Measurements from ENCODE around the gene INTS1.

INTS1 gene
- total RNA-seq = 171 to 202 (median 192) reads per million in 3 donors

GRCh38 chr7:1503816-1504775 is at the start of gene INTS1:
TSS of gene INTS1 (minus strand) at chr7:1504389. CDS start at chr7:1503960, 429 bp downstream.
- Histone ChIP-seq H3K4me3 (ENCODE audit: insufficient read depth, low read depth, low read length, poor library complexity, severe bottlenecking) (peak within 1 kb of the TSS; percentile 100), H3K27ac (ENCODE audit: insufficient read depth, low read length, poor library complexity, severe bottlenecking) (peak within 1 kb of the TSS; percentile 70), H3K4me1 (ENCODE audit: control insufficient read depth, insufficient read depth, low read length, poor library complexity, severe bottlenecking) (peaks cover 17% of the 10 kb centered on the region), H3K36me3 (ENCODE audit: control insufficient read depth, insufficient read depth, low read length) (peaks cover 25% of the 10 kb centered on the region), H3K9me3 (ENCODE audit: control insufficient read depth, low read length) (no peaks in the 10 kb centered on the region), H3K27me3 (replicated peaks; ENCODE audit: control insufficient read depth, insufficient read depth, low read length, poor library complexity, severe bottlenecking) (no peaks in the 10 kb centered on the region)
- DNase-seq = peak; percentile 80 to 86 (median 82)

- Histone ChIP-seq H3K9me3 (ENCODE audit: control insufficient read depth, low read length) (no peaks in the 10 kb centered on the region), H3K4me3 (ENCODE audit: insufficient read depth, low read depth, low read length, poor library complexity, severe bottlenecking) (no peak overlapping the region), H3K4me1 (ENCODE audit: control insufficient read depth, insufficient read depth, low read length, poor library complexity, severe bottlenecking) (no peaks in the 10 kb centered on the region), H3K36me3 (ENCODE audit: control insufficient read depth, insufficient read depth, low read length) (no peaks in the 10 kb centered on the region), H3K27me3 (replicated peaks; ENCODE audit: control insufficient read depth, insufficient read depth, low read length, poor library complexity, severe bottlenecking) (no peaks in the 10 kb centered on the region), H3K27ac (ENCODE audit: insufficient read depth, low read length, poor library complexity, severe bottlenecking) (no peak overlapping the region)
- no peak for DNase-seq
Observed at GRCh38 chr7:1553512-1554210, 49.5 kb upstream of the INTS1 start.

- no peaks in the 10 kb centered on the region for H3K27me3 ChIP-seq (replicated peaks; ENCODE audit: control insufficient read depth, insufficient read depth, low read length, poor library complexity, severe bottlenecking)
- no peaks in the 10 kb centered on the region for H3K36me3 ChIP-seq (ENCODE audit: control insufficient read depth, insufficient read depth, low read length)
- no peaks in the 10 kb centered on the region for H3K4me1 ChIP-seq (ENCODE audit: control insufficient read depth, insufficient read depth, low read length, poor library complexity, severe bottlenecking)
- no peak overlapping the region for H3K27ac ChIP-seq (ENCODE audit: insufficient read depth, low read length, poor library complexity, severe bottlenecking)
- no peaks in the 10 kb centered on the region for H3K9me3 ChIP-seq (ENCODE audit: control insufficient read depth, low read length)
- no peak for DNase-seq
- no peak overlapping the region for H3K4me3 ChIP-seq (ENCODE audit: insufficient read depth, low read depth, low read length, poor library complexity, severe bottlenecking)
Observed at GRCh38 chr7:1552200-1552599, 48.0 kb upstream of the INTS1 start.

GRCh38 chr7:1550846-1551155 is 46.6 kb upstream of the INTS1 start:
- H3K4me1 ChIP-seq (ENCODE audit: control insufficient read depth, insufficient read depth, low read length, poor library complexity, severe bottlenecking) = no peaks in the 10 kb centered on the region
- no peaks in the 10 kb centered on the region for H3K27me3 ChIP-seq (replicated peaks; ENCODE audit: control insufficient read depth, insufficient read depth, low read length, poor library complexity, severe bottlenecking)
- H3K9me3 ChIP-seq (ENCODE audit: control insufficient read depth, low read length) = no peaks in the 10 kb centered on the region
- H3K27ac ChIP-seq (ENCODE audit: insufficient read depth, low read length, poor library complexity, severe bottlenecking) = no peak overlapping the region
- no peaks in the 10 kb centered on the region for H3K36me3 ChIP-seq (ENCODE audit: control insufficient read depth, insufficient read depth, low read length)
- no peak for DNase-seq
- no peak overlapping the region for H3K4me3 ChIP-seq (ENCODE audit: insufficient read depth, low read depth, low read length, poor library complexity, severe bottlenecking)

- H3K36me3 ChIP-seq (ENCODE audit: control insufficient read depth, insufficient read depth, low read length) = no peaks in the 10 kb centered on the region
Observed at GRCh38 chr7:1550005-1550845, 46.0 kb upstream of the INTS1 start.

GRCh38 chr7:1549357-1550004 is 45.3 kb upstream of the INTS1 start:
- H3K4me1 ChIP-seq (ENCODE audit: control insufficient read depth, insufficient read depth, low read length, poor library complexity, severe bottlenecking) = no peaks in the 10 kb centered on the region
- H3K36me3 ChIP-seq (ENCODE audit: control insufficient read depth, insufficient read depth, low read length) = no peaks in the 10 kb centered on the region
- H3K27ac ChIP-seq (ENCODE audit: insufficient read depth, low read length, poor library complexity, severe bottlenecking) = no peak overlapping the region
- H3K9me3 ChIP-seq (ENCODE audit: control insufficient read depth, low read length) = no peaks in the 10 kb centered on the region
- DNase-seq = no peak
- H3K4me3 ChIP-seq (ENCODE audit: insufficient read depth, low read depth, low read length, poor library complexity, severe bottlenecking) = no peak overlapping the region
- no peaks in the 10 kb centered on the region for H3K27me3 ChIP-seq (replicated peaks; ENCODE audit: control insufficient read depth, insufficient read depth, low read length, poor library complexity, severe bottlenecking)

More at GRCh38 chr7:1550005-1550845, 46.0 kb upstream of the INTS1 start:
- Histone ChIP-seq H3K4me3 (ENCODE audit: insufficient read depth, low read depth, low read length, poor library complexity, severe bottlenecking) (no peak overlapping the region), H3K27ac (ENCODE audit: insufficient read depth, low read length, poor library complexity, severe bottlenecking) (no peak overlapping the region), H3K4me1 (ENCODE audit: control insufficient read depth, insufficient read depth, low read length, poor library complexity, severe bottlenecking) (no peaks in the 10 kb centered on the region), H3K27me3 (replicated peaks; ENCODE audit: control insufficient read depth, insufficient read depth, low read length, poor library complexity, severe bottlenecking) (no peaks in the 10 kb centered on the region), H3K9me3 (ENCODE audit: control insufficient read depth, low read length) (no peaks in the 10 kb centered on the region)
- no peak for DNase-seq

- no peaks in the 10 kb centered on the region for H3K9me3 ChIP-seq (ENCODE audit: control insufficient read depth, low read length)
- DNase-seq = no peak
- no peaks in the 10 kb centered on the region for H3K27me3 ChIP-seq (replicated peaks; ENCODE audit: control insufficient read depth, insufficient read depth, low read length, poor library complexity, severe bottlenecking)
- H3K27ac ChIP-seq (ENCODE audit: insufficient read depth, low read length, poor library complexity, severe bottlenecking) = no peak overlapping the region
- no peak overlapping the region for H3K4me3 ChIP-seq (ENCODE audit: insufficient read depth, low read depth, low read length, poor library complexity, severe bottlenecking)
- H3K36me3 ChIP-seq (ENCODE audit: control insufficient read depth, insufficient read depth, low read length) = no peaks in the 10 kb centered on the region
- H3K4me1 ChIP-seq (ENCODE audit: control insufficient read depth, insufficient read depth, low read length, poor library complexity, severe bottlenecking) = no peaks in the 10 kb centered on the region
Observed at GRCh38 chr7:1548944-1549343, 44.8 kb upstream of the INTS1 start.

GRCh38 chr7:1548438-1548831 is 44.2 kb upstream of the INTS1 start:
- H3K4me1 ChIP-seq (ENCODE audit: control insufficient read depth, insufficient read depth, low read length, poor library complexity, severe bottlenecking) = no peaks in the 10 kb centered on the region

GRCh38 chr7:1547777-1548437 is 43.7 kb upstream of the INTS1 start:
- no peaks in the 10 kb centered on the region for H3K36me3 ChIP-seq (ENCODE audit: control insufficient read depth, insufficient read depth, low read length)
- no peak overlapping the region for H3K4me3 ChIP-seq (ENCODE audit: insufficient read depth, low read depth, low read length, poor library complexity, severe bottlenecking)
- no peaks in the 10 kb centered on the region for H3K27me3 ChIP-seq (replicated peaks; ENCODE audit: control insufficient read depth, insufficient read depth, low read length, poor library complexity, severe bottlenecking)
- DNase-seq = no peak
- no peak overlapping the region for H3K27ac ChIP-seq (ENCODE audit: insufficient read depth, low read length, poor library complexity, severe bottlenecking)
- no peaks in the 10 kb centered on the region for H3K4me1 ChIP-seq (ENCODE audit: control insufficient read depth, insufficient read depth, low read length, poor library complexity, severe bottlenecking)
- no peaks in the 10 kb centered on the region for H3K9me3 ChIP-seq (ENCODE audit: control insufficient read depth, low read length)

More at GRCh38 chr7:1548438-1548831, 44.2 kb upstream of the INTS1 start:
- H3K27me3 ChIP-seq (replicated peaks; ENCODE audit: control insufficient read depth, insufficient read depth, low read length, poor library complexity, severe bottlenecking) = no peaks in the 10 kb centered on the region
- no peaks in the 10 kb centered on the region for H3K36me3 ChIP-seq (ENCODE audit: control insufficient read depth, insufficient read depth, low read length)
- no peak for DNase-seq
- H3K4me3 ChIP-seq (ENCODE audit: insufficient read depth, low read depth, low read length, poor library complexity, severe bottlenecking) = no peak overlapping the region
- H3K9me3 ChIP-seq (ENCODE audit: control insufficient read depth, low read length) = no peaks in the 10 kb centered on the region
- H3K27ac ChIP-seq (ENCODE audit: insufficient read depth, low read length, poor library complexity, severe bottlenecking) = no peak overlapping the region
